Esophagus squamous epithelium (tissue), 5 donors: ENCODE results near the gene LARGE1. TPM values are rescaled to one million over a fixed set of nuclear protein-coding genes. Genes with fewer than 3 reads are reported as not detected.

Experiments
- DNase-seq: peaks from one replicate; lab custom pipeline; 2025; lab: John Stamatoyannopoulos, UW
- H3K27ac ChIP-seq, 4 donors: fragments of 200-600 bp; sonication (generic); one replicate each; pipeline ENCODE4 v1.5.1; 2016 to 2019; ENCODE audit warnings: mild to moderate bottlenecking in 1 of 4
- H3K27me3 ChIP-seq, 4 donors: fragments of 200-600 bp; sonication (generic); 1 replicate in 3 of 4; 2 replicates in 1 of 4; pipeline versions ENCODE4 v1.5.1 to v1.6.0; 2017 to 2021; ENCODE audit warnings: antibody characterized with exemption in 1 of 4
- H3K36me3 ChIP-seq, 3 donors: fragments of 200-600 bp; sonication (generic); one replicate each; pipeline ENCODE4 v1.5.1; 2016 to 2019
- H3K4me1 ChIP-seq, 3 donors: fragments of 200-600 bp; sonication (generic); one replicate each; pipeline ENCODE4 v1.5.1; 2017 to 2019
- H3K4me3 ChIP-seq, 4 donors: fragments of 200-600 bp; sonication (generic); 1 replicate in 3 of 4; 2 replicates in 1 of 4; pipeline ENCODE4 v1.5.1; 2016 to 2019; ENCODE audit warnings: mild to moderate bottlenecking in 2 of 4, moderate library complexity in 1 of 4
- H3K9me3 ChIP-seq, 3 donors: fragments of 200-600 bp; sonication (generic); one replicate each; pipeline ENCODE4 v1.5.1; 2016 to 2019
- CTCF ChIP-seq, 6 experiments: fragments of 450-650 bp in 4 of 6; fragments of 200-600 bp in 2 of 6; sonication (generic) in 2 of 6; IDR thresholded peaks; one replicate each; pipeline ENCODE4 v1.5.1; 2016 to 2019; ENCODE audit warnings: antibody characterized with exemption in 6 of 6, mild to moderate bottlenecking in 4 of 6, moderate library complexity in 4 of 6
- POLR2A ChIP-seq, 4 donors: fragments of 450-650 bp; IDR thresholded peaks; one replicate each; pipeline ENCODE4 v1.6.1; 2017; ENCODE audit warnings: antibody characterized with exemption in 4 of 4, mild to moderate bottlenecking in 4 of 4, moderate library complexity in 3 of 4
- WGBS, 2 donors: methylation state at CpG; one replicate each; pipeline ENCODE4 v1.1.5; 2018; 5-methylcytosine and 5-hydroxymethylcytosine counted together
- intact Hi-C: fragments of 100-400 bp; cut with DNase I; formaldehyde crosslinking; loops from one replicate; pipeline ENCODE4 v1.15.0; 2022
- total RNA-seq, 4 donors: library from RNA; depleted of rRNA; stranded (reverse); fragments of >200 nt; gene quantifications; one replicate each; pipeline ENCODE4 v1.1.0, GENCODE V29; 2016
- donor health status: DM: yes; HTN: yes; CAD: no.

Gene LARGE1
- total RNA-seq, 4 donors from 2014 or later: 5.2 to 15.1 (median 6.6) TPM

- 92 to 94% methylated on average over 6 of the region's 6 CpGs for WGBS, 2 donors
- Histone ChIP-seq H3K27me3 (peaks cover 0 to 12% (median 0%) of the 10 kb centered on the region in 4 donors), H3K36me3 (peaks cover 0 to 9% (median 0%) of the 10 kb centered on the region in 3 donors), H3K4me1 (no peaks in the 10 kb centered on the region), H3K27ac (no peak overlapping the region), H3K4me3 (no peak overlapping the region), H3K9me3 (no peaks in the 10 kb centered on the region)
- no peak for DNase-seq
- TF ChIP-seq POLR2A (IDR thresholded peaks at IDR 0.05): no peak
- no peak for TF ChIP-seq CTCF (IDR thresholded peaks at IDR 0.05)
- intact Hi-C loops: no loop called here
Measured at GRCh38 chr22:33600113-33600512, 320.2 kb downstream of the LARGE1 start.

GRCh38 chr22:33599596-33599995, 320.7 kb downstream of the LARGE1 start:
- DNase-seq: no peak
- no peaks in the 10 kb centered on the region for H3K9me3 ChIP-seq
- TF ChIP-seq CTCF (IDR thresholded peaks at IDR 0.05): no peak
- TF ChIP-seq POLR2A (IDR thresholded peaks at IDR 0.05): no peak
- 85 to 94% methylated on average over 6 of the region's 7 CpGs for WGBS, 2 donors
- no peaks in the 10 kb centered on the region for H3K4me1 ChIP-seq
- intact Hi-C loops: no loop called here
- H3K36me3 ChIP-seq: peaks cover 0 to 9% (median 0%) of the 10 kb centered on the region in 3 donors
- no peak overlapping the region for H3K4me3 ChIP-seq
- H3K27me3 ChIP-seq: peaks cover 0 to 12% (median 0%) of the 10 kb centered on the region in 4 donors
- H3K27ac ChIP-seq: no peak overlapping the region

GRCh38 chr22:33598821-33599220, 321.5 kb downstream of the LARGE1 start:
- no peak for DNase-seq
- Histone ChIP-seq H3K27me3 (peaks cover 0 to 12% (median 0%) of the 10 kb centered on the region in 4 donors), H3K9me3 (no peaks in the 10 kb centered on the region), H3K36me3 (peaks cover 0 to 2% (median 0%) of the 10 kb centered on the region in 3 donors), H3K4me1 (peaks cover 0 to 7% (median 0%) of the 10 kb centered on the region in 3 donors), H3K27ac (no peak overlapping the region), H3K4me3 (no peak overlapping the region)
- intact Hi-C loops: no loop called here
- WGBS, 2 donors: 88 to 100% methylated on average over 1 of the region's 1 CpG
- TF ChIP-seq CTCF (IDR thresholded peaks at IDR 0.05) (no peak), POLR2A (IDR thresholded peaks at IDR 0.05) (no peak)

DNA sequence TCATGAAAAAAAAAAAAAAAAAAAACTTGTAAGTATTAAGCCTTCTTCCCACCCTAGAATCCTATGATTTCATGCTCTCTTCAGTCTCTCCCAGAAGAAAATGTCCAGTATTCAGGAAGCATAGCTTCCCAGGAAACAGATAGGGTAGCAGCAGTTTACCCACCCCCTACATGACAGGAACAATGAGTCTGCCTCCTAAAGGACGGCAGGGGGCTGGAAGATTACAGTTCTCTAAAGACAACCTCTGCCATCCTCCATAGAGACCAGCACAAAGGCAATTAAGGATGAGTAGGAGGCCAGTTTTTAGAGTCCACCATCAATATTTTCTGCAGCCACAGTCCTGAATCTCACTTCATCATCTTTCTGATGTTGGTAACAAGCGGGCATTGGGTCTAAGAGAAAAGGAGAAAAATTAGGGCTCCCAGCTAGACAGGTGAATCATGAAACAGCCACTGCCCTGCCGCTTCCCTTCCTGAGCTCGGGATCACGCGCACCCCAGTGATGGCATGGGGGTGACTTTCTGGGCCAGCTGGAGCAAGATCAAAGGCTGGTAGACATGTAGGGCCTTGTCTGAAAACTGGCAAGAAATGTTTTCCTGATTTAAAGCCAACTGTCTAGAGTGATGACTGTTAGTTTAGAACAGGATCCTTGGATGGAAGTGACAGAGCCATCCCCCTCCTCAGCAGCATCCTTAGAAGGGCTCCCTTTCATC, 322.8 kb downstream of the LARGE1 start:
- Histone ChIP-seq H3K27me3 (peaks cover 0 to 12% (median 0%) of the 10 kb centered on the region in 4 donors), H3K27ac (no peak overlapping the region), H3K9me3 (no peaks in the 10 kb centered on the region), H3K4me1 (peaks cover 0 to 10% (median 0%) of the 10 kb centered on the region in 3 donors), H3K36me3 (no peaks in the 10 kb centered on the region), H3K4me3 (no peak overlapping the region)
- intact Hi-C loops: no loop called here
- TF ChIP-seq POLR2A (IDR thresholded peaks at IDR 0.05) (no peak), CTCF (IDR thresholded peaks at IDR 0.05) (no peak)
- WGBS, 2 donors: 33 to 42% methylated on average over 1 to 6 of the region's 6 CpGs
- no peak for DNase-seq

DNA sequence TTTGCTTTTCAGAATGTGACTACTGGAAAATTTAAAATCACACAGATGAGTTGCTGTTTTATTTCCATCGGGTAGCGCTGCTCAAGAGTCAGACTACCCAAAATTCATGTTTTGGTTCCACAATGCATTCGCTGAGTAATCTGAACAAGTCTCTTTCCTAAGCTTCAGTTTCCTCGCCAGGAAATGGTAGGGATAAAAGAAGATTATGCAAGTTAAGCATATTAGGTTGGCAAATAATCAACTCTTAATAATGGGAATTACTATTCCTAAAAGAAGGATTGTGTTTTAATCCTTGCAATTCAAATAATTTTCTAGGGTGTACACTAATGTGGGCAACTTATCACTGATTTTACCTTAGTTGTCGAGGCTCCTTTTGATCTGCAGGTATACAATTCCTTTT, 326.5 kb downstream of the LARGE1 start:
- Histone ChIP-seq H3K4me3 (no peak overlapping the region), H3K9me3 (no peaks in the 10 kb centered on the region), H3K27ac (no peak overlapping the region), H3K27me3 (peaks cover 0 to 6% (median 0%) of the 10 kb centered on the region in 4 donors), H3K4me1 (peaks cover 0 to 10% (median 0%) of the 10 kb centered on the region in 3 donors), H3K36me3 (no peaks in the 10 kb centered on the region)
- 40 to 64% methylated on average over 5 of the region's 5 CpGs for WGBS, 2 donors
- intact Hi-C loops: no loop called here
- no peak for DNase-seq
- TF ChIP-seq POLR2A (IDR thresholded peaks at IDR 0.05) (no peak), CTCF (IDR thresholded peaks at IDR 0.05) (no peak)
